ENCODE measurements around the gene FAM107B. TPM values are rescaled to one million over a fixed set of nuclear protein-coding genes. Genes with fewer than 3 reads are reported as not detected.

FAM107B gene
- total and polyA plus RNA-seq, 2 experiments from 2014 or later: 11.0 to 17.6 TPM

- no peak for TF ChIP-seq ZNF462 (CRISPR knock-in tag; IDR thresholded peaks at IDR 0.05)
- no peak for TF ChIP-seq JUNB (IDR thresholded peaks at IDR 0.05; ENCODE audit: unreplicated experiment)
- no peak for TF ChIP-seq CREB1 (CRISPR knock-in tag; IDR thresholded peaks at IDR 0.05; ENCODE audit: low read depth)
- TF ChIP-seq REST (IDR thresholded peaks at IDR 0.05; ENCODE audit: unreplicated experiment): no peak
- TF ChIP-seq, protein P1, sequence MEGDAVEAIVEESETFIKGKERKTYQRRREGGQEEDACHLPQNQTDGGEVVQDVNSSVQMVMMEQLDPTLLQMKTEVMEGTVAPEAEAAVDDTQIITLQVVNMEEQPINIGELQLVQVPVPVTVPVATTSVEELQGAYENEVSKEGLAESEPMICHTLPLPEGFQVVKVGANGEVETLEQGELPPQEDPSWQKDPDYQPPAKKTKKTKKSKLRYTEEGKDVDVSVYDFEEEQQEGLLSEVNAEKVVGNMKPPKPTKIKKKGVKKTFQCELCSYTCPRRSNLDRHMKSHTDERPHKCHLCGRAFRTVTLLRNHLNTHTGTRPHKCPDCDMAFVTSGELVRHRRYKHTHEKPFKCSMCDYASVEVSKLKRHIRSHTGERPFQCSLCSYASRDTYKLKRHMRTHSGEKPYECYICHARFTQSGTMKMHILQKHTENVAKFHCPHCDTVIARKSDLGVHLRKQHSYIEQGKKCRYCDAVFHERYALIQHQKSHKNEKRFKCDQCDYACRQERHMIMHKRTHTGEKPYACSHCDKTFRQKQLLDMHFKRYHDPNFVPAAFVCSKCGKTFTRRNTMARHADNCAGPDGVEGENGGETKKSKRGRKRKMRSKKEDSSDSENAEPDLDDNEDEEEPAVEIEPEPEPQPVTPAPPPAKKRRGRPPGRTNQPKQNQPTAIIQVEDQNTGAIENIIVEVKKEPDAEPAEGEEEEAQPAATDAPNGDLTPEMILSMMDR (conservative IDR thresholded peaks at IDR 0.05; ENCODE audit: low read depth in 2 of 2): no peak
- TF ChIP-seq STAT1 (IDR thresholded peaks at IDR 0.05; ENCODE audit: unreplicated experiment): no peak
- TF ChIP-seq NANOG (IDR thresholded peaks at IDR 0.05; ENCODE audit: borderline replicate concordance): no peak
- no peak for TF ChIP-seq POLR2AphosphoS5 (IDR thresholded peaks at IDR 0.05; ENCODE audit: low read depth)
Measured at GRCh38 chr10:14700546-14700945, 74.2 kb downstream of the FAM107B start (continued).

Measured in GM23338 (cell line).